ENCODE measurements around the gene PPP2R3B. TPM values are rescaled to one million over a fixed set of nuclear protein-coding genes. Genes with fewer than 3 reads are reported as not detected.
"Not testable (repeated sequence)": the region's sequence is repeated elsewhere in the genome, so short reads cannot be mapped to it uniquely, and the experiment has no call there.

PPP2R3B gene
- total RNA-seq, 2 experiments from 2014 or later: 25.2 to 26.9 TPM

GRCh38 chrX:329291-329910 is 57.3 kb downstream of the PPP2R3B start:
- CTCF ChIA-PET: no interaction called here

GRCh38 chrX:327660-328126 is 59.0 kb downstream of the PPP2R3B start:
- ChIA-PET CTCF (no interaction called here), POLR2A (no interaction called here)

More at GRCh38 chrX:329291-329910, 57.3 kb downstream of the PPP2R3B start:
- POLR2A ChIA-PET: no interaction called here

GRCh38 chrX:324664-325063 is 62.0 kb downstream of the PPP2R3B start:
- POLR2A ChIA-PET, CTCF ChIA-PET: not testable (repeated sequence)

GRCh38 chrX:323721-324628 is 62.7 kb downstream of the PPP2R3B start:
- CTCF ChIA-PET: no interaction called here
- POLR2A ChIA-PET: no interaction called here

GRCh38 chrX:320126-320783 is 66.5 kb downstream of the PPP2R3B start:
- ChIA-PET CTCF (no interaction called here), POLR2A (no interaction called here)

GRCh38 chrX:319579-320125 is 67.1 kb downstream of the PPP2R3B start:
- ChIA-PET POLR2A (no interaction called here), CTCF (no interaction called here)

GRCh38 chrX:318739-319578 is 67.7 kb downstream of the PPP2R3B start, which contains the start of gene GTPBP6:
GTPBP6 (minus strand) TSS chrX:318796; CDS start chrX:318787, 9 bp downstream.
- CTCF ChIA-PET: no interaction called here
- POLR2A ChIA-PET: no interaction called here

- ChIA-PET POLR2A (no interaction called here), CTCF (no interaction called here)
Measured at GRCh38 chrX:318068-318738, 68.5 kb downstream of the PPP2R3B start.

GRCh38 chrX:317424-318067 is 69.2 kb downstream of the PPP2R3B start:
- ChIA-PET POLR2A (no interaction called here), CTCF (no interaction called here)

- ChIA-PET CTCF (no interaction called here), POLR2A (no interaction called here)
Measured at GRCh38 chrX:316351-317325, 70.1 kb downstream of the PPP2R3B start.

- ChIA-PET CTCF (no interaction called here), POLR2A (no interaction called here)
Measured at GRCh38 chrX:314781-315595, 71.7 kb downstream of the PPP2R3B start.

GRCh38 chrX:314049-314448 is 72.7 kb downstream of the PPP2R3B start:
- ChIA-PET POLR2A (no interaction called here), CTCF (no interaction called here)

- ChIA-PET CTCF (no interaction called here), POLR2A (no interaction called here)
Measured at GRCh38 chrX:313546-313945, 73.2 kb downstream of the PPP2R3B start.

- POLR2A ChIA-PET: no interaction called here
Measured at GRCh38 chrX:312621-313331, 73.9 kb downstream of the PPP2R3B start.

GRCh38 chrX:311156-312129 is 75.3 kb downstream of the PPP2R3B start:
- ChIA-PET CTCF (no interaction called here), POLR2A (no interaction called here)

More at GRCh38 chrX:312621-313331, 73.9 kb downstream of the PPP2R3B start:
- CTCF ChIA-PET: no interaction called here
